KBM-7 (cell line): ENCODE results near the gene FCHSD2.
"Not testable (repeated sequence)": the region's sequence is repeated elsewhere in the genome, so short reads cannot be mapped to it uniquely, and the experiment has no call there.

Source experiments
- DNase-seq: peaks from one replicate; pipeline ENCODE4 v3.0.0-alpha.2; 2015
- in situ Hi-C: fragments of 300-500 bp; cut with MboI; formaldehyde crosslinking; loops from 2 replicates; pipeline ENCODE4 v1.14.3; 2020; ENCODE audit warnings: low sequenced_read_pairs, low pct_unique_long_range_greater_than_20kb, mixed read lengths

Gene FCHSD2

GRCh38 chr11:72840780-72841179, 301.3 kb downstream of the FCHSD2 start:
- DNase-seq, result no peak
- in situ Hi-C loops, result loop anchor here (25.0 kb wide), 1 partner anchor 322 kb away; no protein-coding TSS in a partner anchor

- no peak for DNase-seq
These were observed 303.3 kb downstream of the FCHSD2 start for GRCh38 chr11:72838691-72839305.

DNA sequence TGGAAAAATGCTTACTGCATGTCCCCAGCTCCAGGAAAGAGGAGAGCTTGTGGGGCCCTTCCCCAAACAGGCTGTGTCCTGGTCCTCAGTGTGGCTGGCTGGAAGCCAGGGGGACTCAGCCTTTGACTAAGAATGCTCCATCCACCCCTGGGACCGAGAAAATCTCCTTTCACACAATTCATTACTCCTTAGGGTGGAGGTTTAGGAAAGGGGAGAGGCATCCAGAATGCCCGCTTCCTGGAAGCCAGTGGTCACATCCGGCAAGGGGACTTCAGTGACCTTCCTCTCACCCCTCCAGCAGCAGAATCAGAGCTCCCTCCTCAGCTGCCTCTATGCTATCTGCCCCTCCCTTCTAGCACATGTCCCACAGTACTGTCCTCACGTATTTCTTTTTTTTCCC, 306.0 kb downstream of the FCHSD2 start:
- DNase-seq, result no peak

More at GRCh38 chr11:72838691-72839305, 303.3 kb downstream of the FCHSD2 start:
- in situ Hi-C loops, result loop anchor here (25.0 kb wide), 1 partner anchor 324 kb away; no protein-coding TSS in a partner anchor

DNA sequence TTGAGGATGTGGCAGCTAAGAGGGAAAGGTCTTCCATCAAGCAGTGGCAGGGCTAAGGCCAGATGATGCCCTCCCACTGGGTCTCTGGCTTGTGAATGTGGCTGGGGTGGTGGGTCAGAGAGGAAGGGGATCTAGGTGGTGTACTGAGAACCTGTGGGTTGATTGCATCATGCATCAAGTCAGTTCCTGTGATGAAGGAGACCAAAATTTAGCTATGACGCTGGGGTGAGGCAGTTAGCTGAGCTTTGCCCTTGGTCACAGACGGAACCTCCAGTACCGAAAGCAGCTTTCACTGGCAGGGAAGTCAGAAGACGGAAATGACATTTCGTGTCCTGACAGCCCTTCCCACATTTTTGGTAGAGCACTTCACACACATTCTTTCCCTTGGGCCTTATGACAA, 307.2 kb downstream of the FCHSD2 start:
- DNase-seq, result no peak
- in situ Hi-C loops, result loop anchor here (25.0 kb wide), 1 partner anchor 327 kb away; no protein-coding TSS in a partner anchor

More for the DNA sequence above, 306.0 kb downstream of the FCHSD2 start:
- in situ Hi-C loops, result loop anchor here (25.0 kb wide), 1 partner anchor 326 kb away; no protein-coding TSS in a partner anchor

- in situ Hi-C loops, result loop anchor here (25.0 kb wide), 1 partner anchor 328 kb away; no protein-coding TSS in a partner anchor
- no peak for DNase-seq
These were observed 308.2 kb downstream of the FCHSD2 start for GRCh38 chr11:72833811-72834493.

DNA sequence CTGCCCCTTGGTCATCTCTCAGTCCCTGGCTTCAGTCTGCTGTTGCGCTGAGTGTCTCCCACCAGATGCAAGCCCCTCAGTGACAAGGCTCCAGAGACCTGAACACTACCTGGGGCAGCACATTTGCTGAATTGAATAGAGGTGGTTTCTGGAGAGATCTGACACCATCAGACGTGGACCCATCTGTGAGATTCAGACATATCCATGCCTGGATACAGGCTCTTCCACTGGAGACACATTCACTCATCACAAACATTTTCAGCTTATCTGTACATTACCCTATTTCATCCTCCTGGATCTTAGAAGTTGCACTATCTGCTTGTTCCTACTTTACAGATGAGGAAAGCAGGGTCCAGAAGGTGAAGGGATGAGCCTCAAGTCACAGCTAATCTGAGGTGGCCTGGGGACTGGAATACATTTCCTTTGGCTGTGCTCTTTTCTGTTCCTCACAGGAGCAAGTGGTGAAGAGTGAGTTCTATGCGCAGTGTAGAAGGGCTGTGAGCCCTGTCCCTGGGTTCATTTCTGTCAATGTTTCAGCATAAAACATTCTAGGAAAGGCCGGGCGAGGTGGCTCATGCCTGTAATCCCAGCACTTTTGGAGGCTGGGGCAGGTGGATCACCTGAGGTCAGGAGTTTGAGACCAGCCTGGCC, 308.9 kb downstream of the FCHSD2 start:
- in situ Hi-C loops, result loop anchor here (25.0 kb wide), 1 partner anchor 329 kb away; no protein-coding TSS in a partner anchor
- DNase-seq, result no peak

- in situ Hi-C loops, result loop anchor here (25.0 kb wide), 1 partner anchor 330 kb away; no protein-coding TSS in a partner anchor
- DNase-seq, result no peak
These were observed 309.6 kb downstream of the FCHSD2 start for GRCh38 chr11:72832301-72833082.

GRCh38 chr11:72831521-72832300, 310.4 kb downstream of the FCHSD2 start:
- peak; percentile 86 for DNase-seq
- in situ Hi-C loops, result loop anchor here (25.0 kb wide), 1 partner anchor 331 kb away; no protein-coding TSS in a partner anchor

- DNase-seq, result no peak
- in situ Hi-C loops, result loop anchor here (25.0 kb wide), 1 partner anchor 332 kb away; no protein-coding TSS in a partner anchor
These were observed 312.1 kb downstream of the FCHSD2 start for GRCh38 chr11:72829884-72830533.

DNA sequence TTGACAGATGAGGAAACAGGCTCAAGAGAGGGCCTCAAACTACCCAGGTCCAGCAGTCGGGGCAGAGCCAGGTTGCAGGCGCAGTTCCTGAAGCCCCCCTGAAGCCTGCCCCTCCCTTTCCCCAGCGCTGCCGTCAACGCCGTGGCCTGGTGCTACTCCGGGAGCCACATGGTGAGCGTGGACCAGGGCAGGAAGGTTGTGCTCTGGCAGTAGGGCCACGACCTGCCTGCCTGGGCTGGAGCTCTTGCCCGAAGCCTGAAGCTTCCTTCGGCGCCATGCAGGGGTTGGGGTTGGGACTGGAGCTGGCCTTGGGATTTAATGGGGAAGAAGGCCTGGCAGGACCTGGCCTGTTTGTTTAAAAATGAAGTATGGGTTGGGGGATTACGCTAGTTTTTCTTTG, 312.9 kb downstream of the FCHSD2 start:
- no peak for DNase-seq
- in situ Hi-C loops, result loop anchor here (25.0 kb wide), 1 partner anchor 333 kb away; no protein-coding TSS in a partner anchor

DNA sequence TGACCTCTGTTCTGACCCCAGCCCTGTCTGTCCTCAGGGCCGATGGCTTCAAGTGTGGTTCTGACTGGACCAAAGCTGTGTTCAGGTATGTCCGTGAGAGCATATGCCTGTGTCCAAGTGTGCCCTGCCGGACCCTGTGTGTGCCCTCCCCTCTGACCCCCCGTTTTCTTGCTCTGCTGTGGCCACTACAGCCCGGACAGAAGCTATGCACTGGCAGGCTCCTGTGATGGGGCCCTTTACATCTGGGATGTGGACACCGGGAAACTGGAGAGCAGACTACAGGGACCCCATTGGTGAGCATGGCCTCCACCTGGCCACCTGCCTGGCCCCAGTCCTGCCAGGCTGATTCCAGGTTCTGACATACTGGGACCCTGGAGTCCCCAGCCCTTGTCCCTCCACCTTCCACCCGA, 313.4 kb downstream of the FCHSD2 start:
- DNase-seq, result no peak
- in situ Hi-C loops, result loop anchor here (25.0 kb wide), 1 partner anchor 334 kb away; no protein-coding TSS in a partner anchor

GRCh38 chr11:72828081-72828567, 314.0 kb downstream of the FCHSD2 start:
- no peak for DNase-seq
- in situ Hi-C loops, result loop anchor here (25.0 kb wide), 1 partner anchor 334 kb away; no protein-coding TSS in a partner anchor

DNA sequence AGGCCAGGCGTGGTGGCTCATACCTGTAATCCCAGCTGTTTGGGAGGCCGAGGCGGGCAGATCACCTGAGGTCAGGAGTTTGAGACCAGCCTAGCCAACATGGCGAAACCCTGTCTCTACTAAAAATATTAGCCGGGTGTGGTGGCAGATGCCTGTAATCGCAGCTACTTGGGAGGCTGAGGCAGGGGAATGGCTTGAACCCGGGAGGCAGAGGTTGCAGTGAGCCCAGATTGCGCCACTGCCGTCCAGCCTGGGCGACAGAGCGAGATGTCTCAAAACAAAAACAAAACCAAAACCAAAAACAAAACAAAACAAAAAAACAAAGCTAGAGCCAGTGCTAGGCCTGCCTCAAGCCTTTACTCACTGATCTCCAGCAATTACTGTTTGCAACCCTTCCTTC, 314.5 kb downstream of the FCHSD2 start:
- in situ Hi-C loops, result loop anchor here (25.0 kb wide), 1 partner anchor 335 kb away; no protein-coding TSS in a partner anchor
- DNase-seq, result not testable (repeated sequence)

DNA sequence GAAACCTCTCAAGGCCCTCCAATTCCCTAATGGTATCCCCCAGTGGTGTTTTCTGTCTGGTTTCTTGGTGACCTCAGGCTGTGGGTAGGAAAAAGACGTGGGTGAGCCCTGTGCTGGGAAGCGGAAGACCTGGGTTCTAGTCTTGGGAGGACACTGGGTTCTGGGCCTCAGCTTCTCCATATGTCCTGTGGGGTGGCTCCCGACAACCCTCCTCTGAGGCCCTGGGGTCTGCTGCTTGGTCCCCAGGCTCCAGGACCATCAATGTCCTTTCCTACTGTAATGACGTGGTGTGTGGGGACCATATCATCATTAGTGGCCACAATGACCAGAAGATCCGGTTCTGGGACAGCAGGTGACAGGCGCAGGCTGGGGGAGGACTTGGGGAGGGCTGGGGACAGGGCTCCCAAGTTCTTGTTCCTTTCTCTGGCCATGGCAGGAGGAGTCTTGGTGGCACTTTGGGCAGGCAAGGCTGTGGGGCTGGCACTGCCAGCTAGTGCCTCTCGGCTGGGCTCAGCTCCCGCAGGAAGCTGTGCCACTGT, 315.1 kb downstream of the FCHSD2 start:
- no peak for DNase-seq
- in situ Hi-C loops, result loop anchor here (25.0 kb wide), 1 partner anchor 335 kb away; no protein-coding TSS in a partner anchor

DNA sequence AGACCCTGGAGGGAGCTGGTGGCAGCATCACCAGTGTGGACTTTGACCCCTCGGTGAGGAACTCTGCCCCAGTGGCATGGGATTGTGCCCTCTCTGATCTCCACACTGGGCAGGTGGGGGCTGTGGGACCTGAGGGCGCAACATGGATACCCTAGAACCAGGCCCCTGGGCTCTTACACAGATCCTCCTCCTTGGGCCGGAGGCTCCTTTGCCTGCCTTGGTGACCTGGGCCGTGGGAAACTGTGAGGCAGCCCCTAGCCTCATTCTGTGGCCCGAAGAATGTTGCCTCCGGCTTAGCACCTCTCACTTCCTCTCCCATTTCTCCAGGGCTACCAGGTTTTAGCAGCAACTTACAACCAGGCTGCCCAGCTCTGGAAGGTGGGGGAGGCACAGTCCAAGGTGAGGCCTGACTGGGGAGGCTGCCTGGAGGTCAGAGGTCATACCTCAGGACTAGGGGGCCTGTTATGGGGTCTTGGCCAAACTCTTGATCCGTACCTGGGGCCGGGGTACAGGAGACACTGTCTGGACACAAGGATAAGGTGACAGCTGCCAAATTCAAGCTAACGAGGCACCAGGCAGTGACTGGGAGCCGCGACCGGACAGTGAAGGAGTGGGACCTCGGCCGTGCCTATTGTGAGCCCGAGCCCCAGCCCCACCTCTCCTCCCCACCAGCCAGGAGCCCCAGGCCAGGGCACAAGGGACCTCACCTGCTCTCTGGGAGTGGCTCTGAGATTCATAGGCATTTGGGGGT, 315.8 kb downstream of the FCHSD2 start:
- in situ Hi-C loops, result loop anchor here (25.0 kb wide), 1 partner anchor 336 kb away; no protein-coding TSS in a partner anchor
- no peak for DNase-seq

- in situ Hi-C loops, result loop anchor here (25.0 kb wide), 1 partner anchor 337 kb away; no protein-coding TSS in a partner anchor
These were observed 316.5 kb downstream of the FCHSD2 start for GRCh38 chr11:72825661-72826060.

More at GRCh38 chr11:72825661-72826060, 316.5 kb downstream of the FCHSD2 start:
- no peak for DNase-seq
